Stimulated activated CD4-positive, alpha-beta T cell treated with anti-CD3 and anti-CD28 coated beads, TNF-alpha, amount 100 ng/mL, for 48 hours (primary cell): ENCODE measurements around the gene AQP1.

Source experiments
- DNase-seq, 3 donors: peaks; one replicate each; pipeline ENCODE4 v3.0.0-alpha.2; 2020; ENCODE audit warnings: low read depth in 3 of 3

Gene AQP1

GRCh38 chr7:30906515-30907240 is 5.0 kb upstream of the AQP1 start:
- DNase-seq = no peak

GRCh38 chr7:30907527-30908267 is 4.0 kb upstream of the AQP1 start:
- DNase-seq = no peak

- DNase-seq = no peak
Measured at GRCh38 chr7:30908681-30909080, 3.0 kb upstream of the AQP1 start.

- no peak for DNase-seq
Measured at GRCh38 chr7:30909431-30909830, 2.2 kb upstream of the AQP1 start.

GRCh38 chr7:30910411-30911073 is 1.1 kb upstream of the AQP1 start:
- no peak for DNase-seq

GRCh38 chr7:30911133-30911532 is 520 bp upstream of the AQP1 start:
- DNase-seq = no peak

GRCh38 chr7:30912021-30912730 is 523 bp downstream of the AQP1 start:
- no peak for DNase-seq

GRCh38 chr7:30912731-30912985 is 1.0 kb downstream of the AQP1 start:
- DNase-seq = no peak

- DNase-seq = no peak
Measured at GRCh38 chr7:30912986-30913811, 1.5 kb downstream of the AQP1 start.

- no peak for DNase-seq
Measured at GRCh38 chr7:30913821-30914515, 2.3 kb downstream of the AQP1 start.

GRCh38 chr7:30914596-30914995 is 2.9 kb downstream of the AQP1 start:
- DNase-seq = peak in 1 of 3 donors; percentile 6

- no peak for DNase-seq
Measured at GRCh38 chr7:30915005-30915601, 3.5 kb downstream of the AQP1 start.

GRCh38 chr7:30915751-30916150 is 4.1 kb downstream of the AQP1 start:
- DNase-seq = no peak

- no peak for DNase-seq
Measured at GRCh38 chr7:30916255-30916654, 4.6 kb downstream of the AQP1 start.

GRCh38 chr7:30916767-30917166 is 5.1 kb downstream of the AQP1 start:
- no peak for DNase-seq

- DNase-seq = no peak
Measured at GRCh38 chr7:30917216-30917893, 5.7 kb downstream of the AQP1 start.

- DNase-seq = no peak
Measured at GRCh38 chr7:30918676-30919075, 7.0 kb downstream of the AQP1 start.

GRCh38 chr7:30920021-30920583 is 8.4 kb downstream of the AQP1 start:
- no peak for DNase-seq
